WTC11 (cell line): Measurements from ENCODE around the gene PNPLA6. TPM values are rescaled to one million over a fixed set of nuclear protein-coding genes. Genes with fewer than 3 reads are reported as not detected.

Source experiments
- AFF4 ChIP-seq: sonication (generic); formaldehyde crosslinking; IDR thresholded peaks from 2 replicates; pipeline ENCODE4 v1.8.1; 2023; ENCODE audit warnings: mild to moderate bottlenecking, missing genetic modification reagents, borderline replicate concordance
- AR ChIP-seq: fragments of 250-450 bp; sonication (Bioruptor Pico); IDR thresholded peaks from 2 replicates; pipeline ENCODE4 v1.9.0; 2021; ENCODE audit warnings: mild to moderate bottlenecking
- ATF3 ChIP-seq: sonication (generic); formaldehyde crosslinking; conservative IDR thresholded peaks from 2 replicates; pipeline ENCODE4 v1.8.1; 2022; ENCODE audit warnings: mild to moderate bottlenecking, missing genetic modification reagents
- CREB1 ChIP-seq: sonication (generic); formaldehyde crosslinking; IDR thresholded peaks from 2 replicates; pipeline ENCODE4 v1.8.0; 2023; ENCODE audit warnings: mild to moderate bottlenecking, missing genetic modification reagents
- CREM ChIP-seq: sonication (generic); formaldehyde crosslinking; IDR thresholded peaks from 2 replicates; pipeline ENCODE4 v1.8.1; 2022; ENCODE audit warnings: mild to moderate bottlenecking, missing genetic modification reagents, moderate library complexity
- CTCF ChIP-seq: fragments of 200-600 bp; IDR thresholded peaks from 2 replicates; pipeline ENCODE4 v1.8.0; 2022; ENCODE audit warnings: antibody characterized with exemption
- E2F4 ChIP-seq: sonication (generic); formaldehyde crosslinking; IDR thresholded peaks from 2 replicates; pipeline ENCODE4 v1.8.1; 2022; ENCODE audit warnings: low read depth, mild to moderate bottlenecking, moderate library complexity, missing genetic modification reagents, borderline replicate concordance
- E2F5 ChIP-seq: sonication (generic); formaldehyde crosslinking; IDR thresholded peaks from 2 replicates; pipeline ENCODE4 v1.8.1; 2022; ENCODE audit warnings: mild to moderate bottlenecking, moderate library complexity, missing genetic modification reagents
- EMX1 ChIP-seq: fragments of 250-450 bp; sonication (Bioruptor Pico); IDR thresholded peaks from 2 replicates; pipeline ENCODE4 v1.8.0; 2021; ENCODE audit warnings: mild to moderate bottlenecking
- FOXK1 ChIP-seq: sonication (generic); formaldehyde crosslinking; IDR thresholded peaks from 2 replicates; pipeline ENCODE4 v1.8.0; 2022; ENCODE audit warnings: mild to moderate bottlenecking, moderate library complexity, missing genetic modification reagents
- FOXP4 ChIP-seq: sonication (generic); formaldehyde crosslinking; IDR thresholded peaks from 2 replicates; pipeline ENCODE4 v1.8.0; 2022; ENCODE audit warnings: mild to moderate bottlenecking, missing genetic modification reagents
- GTF2I ChIP-seq: fragments of 250-450 bp; sonication (Bioruptor Pico); conservative IDR thresholded peaks from 2 replicates; pipeline ENCODE4 v1.4.0; 2021; ENCODE audit warnings: mild to moderate bottlenecking
- JAZF1 ChIP-seq: fragments of 250-450 bp; sonication (Bioruptor Pico); IDR thresholded peaks from 2 replicates; pipeline ENCODE4 v1.9.0; 2021; ENCODE audit warnings: moderate library complexity, mild to moderate bottlenecking, inconsistent platforms
- MAX ChIP-seq: sonication (generic); formaldehyde crosslinking; IDR thresholded peaks from 2 replicates; pipeline ENCODE4 v1.8.0; 2022; ENCODE audit warnings: mild to moderate bottlenecking, missing genetic modification reagents
- ZNF121 ChIP-seq: sonication (generic); formaldehyde crosslinking; IDR thresholded peaks from 2 replicates; pipeline ENCODE4 v1.8.0; 2023; ENCODE audit warnings: missing genetic modification reagents
- ZNF416 ChIP-seq: fragments of 250-450 bp; sonication (Bioruptor Pico); IDR thresholded peaks from 2 replicates; pipeline ENCODE4 v1.9.0; 2021; ENCODE audit warnings: mild to moderate bottlenecking, inconsistent platforms
- ZNF423 ChIP-seq: fragments of 250-450 bp; sonication (Bioruptor Pico); IDR thresholded peaks from 2 replicates; pipeline ENCODE4 v2.1.2; 2022; ENCODE audit warnings: mild to moderate bottlenecking, moderate library complexity
- total RNA-seq: library from RNA; stranded (reverse); gene quantifications from 3 replicates; pipeline ENCODE4 v1.2.3, GENCODE V29; 2021

Gene PNPLA6
- total RNA-seq, 1 experiment from 2014 or later: 149 TPM

GRCh38 chr19:7505682-7506384, 29.7 kb upstream of the PNPLA6 start (continued):
- TF ChIP-seq CTCF: no peak
- no peak for TF ChIP-seq AR (CRISPR knock-in tag)
- TF ChIP-seq EMX1 (CRISPR knock-in tag): no peak
- TF ChIP-seq ZNF121 (CRISPR knock-in tag): no peak
- TF ChIP-seq E2F4: no peak
- no peak for TF ChIP-seq ZNF416
- TF ChIP-seq ZNF423 (CRISPR knock-in tag): no peak
- TF ChIP-seq E2F5: no peak
- TF ChIP-seq FOXP4 (CRISPR knock-in tag): 0 out of 2 replicates have a peak, but pooled peaks have one; percentile 12
- TF ChIP-seq ATF3 (CRISPR knock-in tag): no peak
- no peak for TF ChIP-seq CREB1
- TF ChIP-seq JAZF1 (CRISPR knock-in tag): no peak
- no peak for TF ChIP-seq GTF2I (CRISPR knock-in tag)
- no peak for TF ChIP-seq CREM
- peak; percentile 80 for TF ChIP-seq MAX (CRISPR knock-in tag)
- TF ChIP-seq FOXK1 (CRISPR knock-in tag): peak; percentile 28
- no peak for TF ChIP-seq AFF4 (CRISPR knock-in tag)
